H54 (cell line): ENCODE results near the gene LLGL2.
A peak's percentile ranks its signal among the peaks of the same experiment; 100 is the strongest.
"Not testable (repeated sequence)": the region's sequence is repeated elsewhere in the genome, so short reads cannot be mapped to it uniquely, and the experiment has no call there.

ENCODE experiments used
- DNase-seq: peaks from one replicate; pipeline ENCODE4 v3.0.0; 2011; ENCODE audit warnings: low spot score, mixed read lengths; ENCODE audit not compliant: insufficient read length
- FAIRE-seq: peaks from 3 replicates; lab custom pipeline; 2011; peaks lifted over from hg19 to GRCh38; lab: Jason Lieb, UNC
- POLR2A ChIP-seq: IDR thresholded peaks from 2 replicates; pipeline ENCODE4 v1.6.1; 2011; ENCODE audit warnings: low read depth, mild to moderate bottlenecking, low read length

The LLGL2 gene

GRCh38 chr17:75516619-75517296 is 8.7 kb upstream of the LLGL2 start:
- DNase-seq (peak; percentile 77), FAIRE-seq (no peak)
- TF ChIP-seq POLR2A: no peak

GRCh38 chr17:75517297-75517865 is 8.1 kb upstream of the LLGL2 start:
- DNase-seq (no peak), FAIRE-seq (no peak)
- no peak for TF ChIP-seq POLR2A

GRCh38 chr17:75518201-75518600 is 7.3 kb upstream of the LLGL2 start:
- no peak for FAIRE-seq
- TF ChIP-seq POLR2A: no peak
- no peak for DNase-seq

GRCh38 chr17:75518983-75519537 is 6.4 kb upstream of the LLGL2 start:
- TF ChIP-seq POLR2A: no peak
- no peak for FAIRE-seq
- no peak for DNase-seq

- not testable (repeated sequence) for FAIRE-seq, DNase-seq
Measured at GRCh38 chr17:75520413-75520812, 5.1 kb upstream of the LLGL2 start.

GRCh38 chr17:75521290-75521689 is 4.2 kb upstream of the LLGL2 start:
- DNase-seq: no peak
- no peak for FAIRE-seq
- TF ChIP-seq POLR2A: no peak

- FAIRE-seq: no peak
- peak; percentile 69 for DNase-seq
- no peak for TF ChIP-seq POLR2A
Measured at GRCh38 chr17:75521951-75522727, 3.4 kb upstream of the LLGL2 start.

GRCh38 chr17:75523647-75524046 is 1.9 kb upstream of the LLGL2 start:
- DNase-seq (no peak), FAIRE-seq (no peak)
- TF ChIP-seq POLR2A: no peak

- no peak for TF ChIP-seq POLR2A
- FAIRE-seq (no peak), DNase-seq (no peak)
Measured at GRCh38 chr17:75524269-75524969, 1.1 kb upstream of the LLGL2 start.

GRCh38 chr17:75525806-75526554 is 483 bp downstream of the LLGL2 start:
- FAIRE-seq (no peak), DNase-seq (no peak)
- TF ChIP-seq POLR2A: no peak

- no peak for FAIRE-seq
- no peak for DNase-seq
- TF ChIP-seq POLR2A: no peak
Measured at GRCh38 chr17:75526555-75527270, 1.2 kb downstream of the LLGL2 start.

- no peak for FAIRE-seq
- no peak for DNase-seq
- TF ChIP-seq POLR2A: no peak
Measured at GRCh38 chr17:75530837-75531720, 5.6 kb downstream of the LLGL2 start.
